Activated CD4-positive, alpha-beta memory T cell treated with anti-CD3 and anti-CD28 coated beads, Interleukin-2, amount 10 ng/mL, durations not matched to agents 7 days and 5 days (primary cell): ENCODE data around the gene RHOC. TPM values are rescaled to one million over a fixed set of nuclear protein-coding genes. Genes with fewer than 3 reads are reported as not detected.
"Not testable (repeated sequence)": the region's sequence is repeated elsewhere in the genome, so short reads cannot be mapped to it uniquely, and the experiment has no call there.

Source experiments
- CTCF ChIA-PET: fragments of 350-600 bp; sonication (Branson Sonifier 250); formaldehyde crosslinking; loops from one replicate; lab custom pipeline; 2021; ENCODE audit warnings: antibody characterized with exemption, inconsistent platforms; lab: Charles Lee
- POLR2A ChIA-PET: fragments of 350-600 bp; sonication (Branson Sonifier 250); formaldehyde crosslinking; loops from one replicate; lab custom pipeline; 2021; ENCODE audit warnings: antibody characterized with exemption; lab: Charles Lee
- DNase-seq: peaks from one replicate; pipeline ENCODE4 v3.0.0-alpha.2; 2020
- H3K27ac Mint-ChIP-seq: one replicate; pipeline ENCODE4 v1.8.0; 2021; ENCODE audit warnings: mild to moderate bottlenecking, mixed read lengths
- H3K27me3 Mint-ChIP-seq: one replicate; pipeline ENCODE4 v1.8.0; 2021; ENCODE audit warnings: mixed read lengths
- H3K36me3 Mint-ChIP-seq: one replicate; pipeline ENCODE4 v1.8.0; 2021; ENCODE audit warnings: low read depth, mixed read lengths
- H3K4me1 Mint-ChIP-seq: one replicate; pipeline ENCODE4 v1.8.0; 2021; ENCODE audit warnings: mixed read lengths
- H3K4me3 Mint-ChIP-seq: one replicate; pipeline ENCODE4 v1.8.0; 2021; ENCODE audit warnings: mild to moderate bottlenecking, mixed read lengths
- H3K9me3 Mint-ChIP-seq: one replicate; pipeline ENCODE4 v1.8.0; 2021; ENCODE audit warnings: mixed read lengths
- total RNA-seq, 2 experiments: library from RNA; stranded (reverse); gene quantifications; one replicate each; pipeline ENCODE4 v1.2.3, GENCODE V29; 2021

The RHOC gene
- total RNA-seq, result 10 to 100 TPM; 87.1 to 92.4 TPM

- H3K9me3 Mint-ChIP-seq, result no peaks in the 10 kb centered on the region
- DNase-seq, result peak; percentile 61
- peaks cover 35% of the 10 kb centered on the region for H3K27me3 Mint-ChIP-seq
- H3K36me3 Mint-ChIP-seq, result peaks cover 14% of the 10 kb centered on the region
- POLR2A ChIA-PET, result interaction anchor here (1.5 to 10.2 kb wide), 2 partner anchors 32 to 89 kb away, joined by 3 to 51 read pairs; partner anchors contain the start of gene MOV10
- peaks cover 53% of the 10 kb centered on the region for H3K4me1 Mint-ChIP-seq
- H3K4me3 Mint-ChIP-seq, result peak within 1 kb of the TSS; percentile 73
- H3K27ac Mint-ChIP-seq, result peak within 1 kb of the TSS; percentile 89
- CTCF ChIA-PET, result interaction anchor here (2.0 kb wide), 1 partner anchor 34 kb away, joined by 10 read pairs; no protein-coding TSS in a partner anchor
Observed at GRCh38 chr1:112706505-112707220, at the start of gene RHOC. RHOC (minus strand) TSS chr1:112707127; CDS start chr1:112703799, 3,328 bp downstream.

GRCh38 chr1:112754116-112754628, 47.2 kb upstream of the RHOC start:
- no peaks in the 10 kb centered on the region for H3K36me3 Mint-ChIP-seq
- no peak overlapping the region for H3K27ac Mint-ChIP-seq
- no peak for DNase-seq
- H3K27me3 Mint-ChIP-seq, result peaks cover 31% of the 10 kb centered on the region
- H3K9me3 Mint-ChIP-seq, result peaks cover 2% of the 10 kb centered on the region
- ChIA-PET CTCF (interaction anchor here (1.0 kb wide), 1 partner anchor 38 kb away, joined by 3 read pairs; no protein-coding TSS in a partner anchor), POLR2A (no interaction called here)
- H3K4me1 Mint-ChIP-seq, result no peaks in the 10 kb centered on the region
- H3K4me3 Mint-ChIP-seq, result no peak overlapping the region

- ChIA-PET CTCF (no interaction called here), POLR2A (no interaction called here)
- Mint-ChIP-seq H3K9me3 (peaks cover 2% of the 10 kb centered on the region), H3K36me3 (no peaks in the 10 kb centered on the region), H3K4me3 (no peak overlapping the region), H3K27me3 (peaks cover 44% of the 10 kb centered on the region), H3K27ac (no peak overlapping the region), H3K4me1 (peaks cover 4% of the 10 kb centered on the region)
- no peak for DNase-seq
Observed at GRCh38 chr1:112748396-112748795, 41.5 kb upstream of the RHOC start.

- ChIA-PET POLR2A (no interaction called here), CTCF (interaction anchor here (0.6 to 1.8 kb wide), 2 partner anchors 27 to 222 kb away, joined by 3 to 6 read pairs; no protein-coding TSS in a partner anchor)
- no peak for DNase-seq
- Mint-ChIP-seq H3K27ac (no peak overlapping the region), H3K27me3 (peaks cover 71% of the 10 kb centered on the region), H3K36me3 (no peaks in the 10 kb centered on the region), H3K4me1 (peaks cover 5% of the 10 kb centered on the region), H3K9me3 (no peaks in the 10 kb centered on the region), H3K4me3 (no peak overlapping the region)
Observed at GRCh38 chr1:112744009-112744578, 37.2 kb upstream of the RHOC start.

GRCh38 chr1:112743174-112744008, 36.5 kb upstream of the RHOC start:
- POLR2A ChIA-PET, result no interaction called here
- Mint-ChIP-seq H3K4me3 (no peak overlapping the region), H3K9me3 (no peaks in the 10 kb centered on the region), H3K4me1 (peaks cover 5% of the 10 kb centered on the region), H3K27ac (no peak overlapping the region), H3K27me3 (peaks cover 71% of the 10 kb centered on the region), H3K36me3 (no peaks in the 10 kb centered on the region)
- CTCF ChIA-PET, result interaction anchor here (0.6 to 1.8 kb wide), 2 partner anchors 27 to 222 kb away, joined by 3 to 6 read pairs; no protein-coding TSS in a partner anchor
- no peak for DNase-seq

- no peak overlapping the region for H3K4me3 Mint-ChIP-seq
- no peak for DNase-seq
- H3K27ac Mint-ChIP-seq, result no peak overlapping the region
- H3K4me1 Mint-ChIP-seq, result no peaks in the 10 kb centered on the region
- no peaks in the 10 kb centered on the region for H3K9me3 Mint-ChIP-seq
- peaks cover 44% of the 10 kb centered on the region for H3K27me3 Mint-ChIP-seq
- no peaks in the 10 kb centered on the region for H3K36me3 Mint-ChIP-seq
- CTCF ChIA-PET, result no interaction called here
- POLR2A ChIA-PET, result no interaction called here
Observed at GRCh38 chr1:112737573-112737972, 30.6 kb upstream of the RHOC start.

DNA sequence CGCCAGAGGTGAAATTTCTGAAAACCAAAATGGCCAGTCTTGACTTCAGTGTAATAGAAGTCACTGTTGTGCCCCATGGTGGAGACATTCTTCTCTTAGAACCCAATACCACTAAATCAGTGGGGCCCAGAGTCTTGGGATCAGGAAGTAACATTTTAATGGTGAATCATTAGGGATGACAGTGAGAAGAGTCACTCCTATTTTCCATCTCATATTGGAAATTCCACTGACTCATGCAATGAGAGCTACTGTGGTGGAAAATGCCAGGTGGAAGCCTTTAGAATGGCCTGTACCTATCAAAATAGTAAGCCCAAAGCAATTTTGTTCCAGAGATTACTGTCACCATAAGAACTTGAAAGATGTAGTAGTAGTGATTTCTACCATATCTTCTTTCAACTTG, 28.8 kb upstream of the RHOC start:
- H3K9me3 Mint-ChIP-seq, result no peaks in the 10 kb centered on the region
- no peaks in the 10 kb centered on the region for H3K4me1 Mint-ChIP-seq
- ChIA-PET CTCF (interaction anchor here (0.6 to 0.9 kb wide), 2 partner anchors 10 to 27 kb away, joined by 3 read pairs; no protein-coding TSS in a partner anchor), POLR2A (no interaction called here)
- no peak for DNase-seq
- no peak overlapping the region for H3K27ac Mint-ChIP-seq
- no peaks in the 10 kb centered on the region for H3K36me3 Mint-ChIP-seq
- H3K4me3 Mint-ChIP-seq, result no peak overlapping the region
- peaks cover 28% of the 10 kb centered on the region for H3K27me3 Mint-ChIP-seq

- CTCF ChIA-PET, result no interaction called here
- H3K4me1 Mint-ChIP-seq, result no peaks in the 10 kb centered on the region
- H3K9me3 Mint-ChIP-seq, result no peaks in the 10 kb centered on the region
- H3K27ac Mint-ChIP-seq, result no peak overlapping the region
- POLR2A ChIA-PET, result no interaction called here
- H3K4me3 Mint-ChIP-seq, result no peak overlapping the region
- DNase-seq, result no peak
- no peaks in the 10 kb centered on the region for H3K36me3 Mint-ChIP-seq
- H3K27me3 Mint-ChIP-seq, result peaks cover 4% of the 10 kb centered on the region
Observed at GRCh38 chr1:112731451-112731850, 24.5 kb upstream of the RHOC start.

GRCh38 chr1:112729909-112730308, 23.0 kb upstream of the RHOC start:
- ChIA-PET POLR2A (no interaction called here), CTCF (interaction anchor here (0.6 to 1.0 kb wide), 4 partner anchors 10 to 339 kb away, joined by 3 to 6 read pairs (median 4); partner anchors contain the start of gene PPM1J)
- no peak for DNase-seq
- no peaks in the 10 kb centered on the region for H3K9me3 Mint-ChIP-seq
- H3K27ac Mint-ChIP-seq, result no peak overlapping the region
- no peaks in the 10 kb centered on the region for H3K36me3 Mint-ChIP-seq
- no peak overlapping the region for H3K4me3 Mint-ChIP-seq
- H3K4me1 Mint-ChIP-seq, result no peaks in the 10 kb centered on the region
- peaks cover 6% of the 10 kb centered on the region for H3K27me3 Mint-ChIP-seq

- H3K27me3 Mint-ChIP-seq, POLR2A ChIA-PET, H3K27ac Mint-ChIP-seq, H3K36me3 Mint-ChIP-seq, H3K4me3 Mint-ChIP-seq, H3K9me3 Mint-ChIP-seq, DNase-seq, H3K4me1 Mint-ChIP-seq: not testable (repeated sequence)
- CTCF ChIA-PET, result interaction anchor here (1.0 kb wide), 2 partner anchors 9 to 13 kb away, joined by 3 to 6 read pairs; partner anchors contain the start of gene PPM1J
Observed at GRCh38 chr1:112729011-112729410, 22.1 kb upstream of the RHOC start.

- DNase-seq, result not testable (repeated sequence)
Observed at GRCh38 chr1:112728306-112728971, 21.5 kb upstream of the RHOC start.

GRCh38 chr1:112727716-112728115, 20.8 kb upstream of the RHOC start:
- peaks cover 7% of the 10 kb centered on the region for H3K4me1 Mint-ChIP-seq
- POLR2A ChIA-PET, result no interaction called here
- peaks cover 4% of the 10 kb centered on the region for H3K27me3 Mint-ChIP-seq
- DNase-seq, result no peak
- H3K4me3 Mint-ChIP-seq, result no peak overlapping the region
- no peaks in the 10 kb centered on the region for H3K9me3 Mint-ChIP-seq
- CTCF ChIA-PET, result interaction anchor here (0.8 kb wide), 1 partner anchor 12 kb away, joined by 4 read pairs; the partner anchor contains the start of gene PPM1J
- no peaks in the 10 kb centered on the region for H3K36me3 Mint-ChIP-seq
- H3K27ac Mint-ChIP-seq, result no peak overlapping the region

More at GRCh38 chr1:112728306-112728971, 21.5 kb upstream of the RHOC start:
- CTCF ChIA-PET, POLR2A ChIA-PET, H3K9me3 Mint-ChIP-seq, H3K36me3 Mint-ChIP-seq, H3K4me3 Mint-ChIP-seq, H3K27me3 Mint-ChIP-seq, H3K27ac Mint-ChIP-seq, H3K4me1 Mint-ChIP-seq: not testable (repeated sequence)
